ENCODE results near the gene EZR. TPM values are rescaled to one million over a fixed set of nuclear protein-coding genes. Genes with fewer than 3 reads are reported as not detected.

Gene EZR
- total RNA-seq, 1 donor from 2014 or later = 260 TPM

DNA sequence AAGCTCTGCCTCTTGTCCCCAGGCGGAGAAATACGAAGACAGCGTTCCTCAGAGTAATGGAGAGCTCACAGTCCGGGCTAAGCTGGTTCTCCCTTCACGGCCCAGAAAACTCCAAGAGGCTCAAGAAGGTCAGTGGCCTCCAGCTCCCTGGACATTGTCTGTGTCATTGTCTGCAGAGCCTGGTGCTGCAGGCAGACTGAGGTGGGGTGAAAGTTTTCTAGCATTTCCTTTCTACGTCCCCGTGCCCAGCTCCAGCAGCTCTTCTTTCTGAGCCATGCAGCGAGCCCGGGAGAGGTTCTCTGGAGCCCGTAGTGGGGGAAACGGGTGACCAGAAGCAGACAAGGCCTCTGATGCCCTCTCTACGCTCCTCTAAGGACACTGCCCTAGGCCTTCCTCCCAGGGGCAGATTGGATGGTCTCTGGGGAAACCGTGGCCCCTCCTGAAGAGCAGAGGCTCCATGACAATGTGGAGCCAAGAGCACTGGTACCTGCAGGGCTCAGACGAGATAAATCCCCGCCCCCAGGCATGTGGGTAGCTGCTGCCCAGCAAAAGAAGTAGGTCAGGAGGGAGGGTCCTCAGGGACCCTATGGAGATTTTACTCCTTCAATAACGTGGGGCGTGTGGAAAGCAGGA lies 58.4 kb downstream of the EZR start:
- Histone ChIP-seq H3K36me3 (peaks cover 18% of the 10 kb centered on the region), H3K9me3 (no peaks in the 10 kb centered on the region), H3K27me3 (no peaks in the 10 kb centered on the region), H3K4me1 (no peaks in the 10 kb centered on the region), H3K27ac (no peak overlapping the region), H3K4me3 (no peak overlapping the region)
- DNase-seq (no peak), ATAC-seq (no peak)
- TF ChIP-seq CTCF (IDR thresholded peaks at IDR 0.05) = no peak
- intact Hi-C loops (cut with DNase I) = no loop called here

- peaks cover 11% of the 10 kb centered on the region for H3K36me3 ChIP-seq
- no peak overlapping the region for H3K27ac ChIP-seq
- no peak for DNase-seq
- intact Hi-C loops (cut with DNase I) = no loop called here
- H3K9me3 ChIP-seq = no peaks in the 10 kb centered on the region
- no peaks in the 10 kb centered on the region for H3K4me1 ChIP-seq
- no peak for TF ChIP-seq CTCF (IDR thresholded peaks at IDR 0.05)
- no peak overlapping the region for H3K4me3 ChIP-seq
- no peaks in the 10 kb centered on the region for H3K27me3 ChIP-seq
- ATAC-seq = no peak
Observed at GRCh38 chr6:158759966-158760617, 59.1 kb downstream of the EZR start.

- no peak for DNase-seq
- intact Hi-C loops (cut with DNase I) = no loop called here
Observed at GRCh38 chr6:158758941-158759479, 60.2 kb downstream of the EZR start.

DNA sequence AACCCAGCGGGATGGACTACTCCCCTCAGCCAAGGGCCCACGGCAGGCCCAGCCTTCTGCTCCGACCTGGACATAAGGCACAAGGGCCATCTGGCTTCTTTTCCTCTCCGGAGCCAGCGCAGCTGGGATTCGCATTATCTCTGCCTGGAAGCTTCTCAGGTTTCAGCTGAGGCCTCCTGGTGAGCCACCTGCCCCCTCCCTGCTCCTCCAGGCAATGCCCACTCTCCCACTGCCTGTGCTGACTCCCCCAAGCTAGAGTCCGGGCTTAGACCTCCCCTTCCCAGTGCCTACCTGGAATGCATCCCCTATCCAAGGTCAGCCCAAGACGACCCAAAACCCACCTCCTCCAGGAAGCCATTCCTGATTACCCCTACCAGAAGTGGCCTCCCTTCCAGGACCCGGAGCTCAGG lies 60.7 kb downstream of the EZR start:
- no peaks in the 10 kb centered on the region for H3K36me3 ChIP-seq
- no peaks in the 10 kb centered on the region for H3K9me3 ChIP-seq
- H3K4me3 ChIP-seq = no peak overlapping the region
- TF ChIP-seq CTCF (IDR thresholded peaks at IDR 0.05) = no peak
- H3K27ac ChIP-seq = no peak overlapping the region
- no peaks in the 10 kb centered on the region for H3K4me1 ChIP-seq
- intact Hi-C loops (cut with DNase I) = no loop called here
- DNase-seq (no peak), ATAC-seq (no peak)
- no peaks in the 10 kb centered on the region for H3K27me3 ChIP-seq

More at GRCh38 chr6:158758941-158759479, 60.2 kb downstream of the EZR start:
- Histone ChIP-seq H3K9me3 (no peaks in the 10 kb centered on the region), H3K4me1 (no peaks in the 10 kb centered on the region), H3K27me3 (no peaks in the 10 kb centered on the region), H3K4me3 (no peak overlapping the region), H3K27ac (no peak overlapping the region), H3K36me3 (peaks cover under 1% of the 10 kb centered on the region)
- ATAC-seq = peak; percentile 6
- TF ChIP-seq CTCF (IDR thresholded peaks at IDR 0.05) = no peak

- Histone ChIP-seq H3K36me3 (no peaks in the 10 kb centered on the region), H3K4me1 (no peaks in the 10 kb centered on the region), H3K9me3 (no peaks in the 10 kb centered on the region), H3K4me3 (no peak overlapping the region), H3K27me3 (no peaks in the 10 kb centered on the region), H3K27ac (no peak overlapping the region)
- DNase-seq (no peak), ATAC-seq (no peak)
- intact Hi-C loops (cut with DNase I) = no loop called here
- TF ChIP-seq CTCF (IDR thresholded peaks at IDR 0.05) = no peak
Observed at GRCh38 chr6:158757753-158758090, 61.4 kb downstream of the EZR start.

All from upper lobe of right lung (tissue), 1 donor.